SK-N-SH treated with all-trans-retinoic acid at 6 μM for 48 hours (cell line): ENCODE results near the gene OR51E2.

Experiments
- ARNTL ChIP-seq: fragments of 450-650 bp; formaldehyde crosslinking; IDR thresholded peaks from 2 replicates; pipeline ENCODE4 v1.5.0; 2020; ENCODE audit warnings: low read depth, mild to moderate bottlenecking, moderate library complexity, borderline replicate concordance
- BACH2 ChIP-seq: fragments of 250-450 bp; sonication (Bioruptor Pico); IDR thresholded peaks from 2 replicates; pipeline ENCODE4 v1.9.0; 2021; ENCODE audit warnings: mild to moderate bottlenecking, borderline replicate concordance
- CSDC2 ChIP-seq: fragments of 250-450 bp; sonication (Bioruptor Pico); IDR thresholded peaks from 2 replicates; pipeline ENCODE4 v1.5.0; 2020; ENCODE audit warnings: mild to moderate bottlenecking, moderate library complexity
- GLIS3 ChIP-seq: fragments of 250-450 bp; sonication (Bioruptor Pico); IDR thresholded peaks from 2 replicates; pipeline ENCODE4 v1.5.0; 2020; ENCODE audit warnings: mild to moderate bottlenecking, moderate library complexity
- PATZ1 ChIP-seq: fragments of 250-450 bp; sonication (Bioruptor Pico); IDR thresholded peaks from 2 replicates; pipeline ENCODE4 v1.8.0; 2020; ENCODE audit warnings: mild to moderate bottlenecking, moderate library complexity, borderline replicate concordance
- PPARA ChIP-seq: fragments of 250-450 bp; sonication (Bioruptor Pico); IDR thresholded peaks from 2 replicates; pipeline ENCODE4 v1.5.0; 2020; ENCODE audit warnings: mild to moderate bottlenecking, borderline replicate concordance
- TOX ChIP-seq: fragments of 250-450 bp; sonication (Bioruptor Pico); IDR thresholded peaks from 2 replicates; pipeline ENCODE4 v1.8.0; 2021; ENCODE audit warnings: mild to moderate bottlenecking, moderate library complexity, borderline replicate concordance
- ZC3H10 ChIP-seq: fragments of 250-450 bp; sonication (Bioruptor Pico); IDR thresholded peaks from 2 replicates; pipeline ENCODE4 v1.5.1; 2021; ENCODE audit warnings: mild to moderate bottlenecking, moderate library complexity
- ZFP3 ChIP-seq: fragments of 250-450 bp; sonication (Bioruptor Pico); IDR thresholded peaks from 2 replicates; pipeline ENCODE4 v1.5.0; 2020; ENCODE audit warnings: mild to moderate bottlenecking, moderate library complexity
- ZFP30 ChIP-seq: fragments of 450-650 bp; formaldehyde crosslinking; IDR thresholded peaks from 2 replicates; pipeline ENCODE4 v1.5.0; 2022; ENCODE audit warnings: mild to moderate bottlenecking, moderate library complexity
- ZNF565 ChIP-seq: fragments of 450-650 bp; formaldehyde crosslinking; conservative IDR thresholded peaks from 2 replicates; pipeline ENCODE4 v1.5.0; 2020; ENCODE audit warnings: low read depth, mild to moderate bottlenecking, moderate library complexity

GRCh38 chr11:4677948-4678347, 19.7 kb downstream of the OR51E2 start:
- no peak for TF ChIP-seq CSDC2
- TF ChIP-seq ZNF565 (CRISPR knock-in tag) = no peak
- TF ChIP-seq GLIS3 = no peak
- TF ChIP-seq PATZ1 (CRISPR knock-in tag) = no peak
- TF ChIP-seq ARNTL (CRISPR knock-in tag) = no peak
- TF ChIP-seq ZFP3 (CRISPR knock-in tag) = no peak
- no peak for TF ChIP-seq ZFP30 (CRISPR knock-in tag)
- no peak for TF ChIP-seq ZC3H10
- TF ChIP-seq TOX (CRISPR knock-in tag) = no peak
- TF ChIP-seq BACH2 = no peak
- TF ChIP-seq PPARA (CRISPR knock-in tag) = no peak
